NCI-H2107 (cell line): ENCODE results near the gene LETMD1.

Source experiments
- DNase-seq: peaks from one replicate; lab custom pipeline; 2025; lab: John Stamatoyannopoulos, UW

The LETMD1 gene

GRCh38 chr12:51025836-51026638, 22.1 kb upstream of the LETMD1 start, which contains the start of gene SLC11A2:
Gene SLC11A2, minus strand, starts transcription at chr12:51026384. Its CDS starts 15,656 bp downstream, at chr12:51010728.
- DNase-seq = peak; percentile 96

- DNase-seq = no peak
Observed at GRCh38 chr12:51027342-51027835, 20.7 kb upstream of the LETMD1 start.

GRCh38 chr12:51028126-51028812, 19.9 kb upstream of the LETMD1 start:
- DNase-seq = peak; percentile 40

- DNase-seq = no peak
Observed at GRCh38 chr12:51028813-51029150, 19.3 kb upstream of the LETMD1 start.

GRCh38 chr12:51033048-51033447, 15.1 kb upstream of the LETMD1 start:
- no peak for DNase-seq

GRCh38 chr12:51033457-51034089, 14.6 kb upstream of the LETMD1 start:
- DNase-seq = no peak

GRCh38 chr12:51036279-51036678, 11.8 kb upstream of the LETMD1 start:
- no peak for DNase-seq

- DNase-seq = no peak
Observed at GRCh38 chr12:51048661-51049251, 629 bp downstream of the LETMD1 start.

- no peak for DNase-seq
Observed at GRCh38 chr12:51049525-51049924, 1.4 kb downstream of the LETMD1 start.

GRCh38 chr12:51051787-51052186, 3.7 kb downstream of the LETMD1 start:
- DNase-seq = no peak

GRCh38 chr12:51055060-51055459, 6.9 kb downstream of the LETMD1 start:
- DNase-seq = no peak

GRCh38 chr12:51056242-51056641, 8.1 kb downstream of the LETMD1 start:
- DNase-seq = no peak

- no peak for DNase-seq
Observed at GRCh38 chr12:51059086-51059485, 11.0 kb downstream of the LETMD1 start.

- DNase-seq = no peak
Observed at GRCh38 chr12:51062631-51063397, 14.7 kb downstream of the LETMD1 start.

- DNase-seq = no peak
Observed at GRCh38 chr12:51065530-51065929, 17.4 kb downstream of the LETMD1 start.

- no peak for DNase-seq
Observed at GRCh38 chr12:51067229-51067628, 19.1 kb downstream of the LETMD1 start.

- DNase-seq = no peak
Observed at GRCh38 chr12:51067771-51068170, 19.6 kb downstream of the LETMD1 start.

GRCh38 chr12:51070004-51070403, 21.9 kb downstream of the LETMD1 start:
- peak; percentile 25 for DNase-seq

- DNase-seq = no peak
Observed at GRCh38 chr12:51071663-51072062, 23.5 kb downstream of the LETMD1 start.

- no peak for DNase-seq
Observed at GRCh38 chr12:51075390-51075789, 27.3 kb downstream of the LETMD1 start.

- DNase-seq = no peak
Observed at GRCh38 chr12:51076236-51076930, 28.3 kb downstream of the LETMD1 start.
